ENCODE results near the gene MAGOH. TPM values are rescaled to one million over a fixed set of nuclear protein-coding genes. Genes with fewer than 3 reads are reported as not detected.

The MAGOH gene
- total and polyA plus RNA-seq, 10 of the 15 experiments (the other 5 are each of a cell fraction or from before 2014, with no cell fraction given), result 62.6 to 261 (median 89.8) TPM

DNA sequence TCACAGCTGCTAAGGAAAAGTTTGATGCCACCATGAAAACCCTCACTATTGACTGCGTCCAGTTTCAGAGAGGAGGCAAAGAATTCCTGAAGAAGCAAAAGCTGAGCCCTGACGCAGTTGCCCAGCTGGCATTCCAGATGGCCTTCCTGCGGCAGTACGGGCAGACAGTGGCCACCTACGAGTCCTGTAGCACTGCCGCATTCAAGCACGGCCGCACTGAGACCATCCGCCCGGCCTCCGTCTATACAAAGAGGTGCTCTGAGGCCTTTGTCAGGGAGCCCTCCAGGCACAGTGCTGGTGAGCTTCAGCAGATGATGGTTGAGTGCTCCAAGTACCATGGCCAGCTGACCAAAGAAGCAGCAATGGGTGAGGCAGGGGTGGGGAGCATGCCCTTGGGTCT is 27.4 kb downstream of the MAGOH start:
- BruUV-seq (replicated peaks), result no TSS peak
- DNase-seq (ENCODE audit: low read depth, low spot score) (no peak), ATAC-seq (no peak), FAIRE-seq (no peak)
- ChIA-PET RAD21 (ENCODE audit: unreplicated experiment) (interaction anchor here (0.6 kb wide), 1 partner anchor 180 kb away, joined by 3 read pairs; no protein-coding TSS in a partner anchor), POLR2A (no interaction called here), CTCF (no interaction called here), SMC1A (ENCODE audit: uncharacterized antibody, unreplicated experiment) (no interaction called here)
- peaks cover 8 to 27% of the 10 kb centered on the region in 2 experiments for H3K36me3 ChIP-seq (ENCODE audit: control insufficient read depth in 2 of 2, insufficient read depth in 2 of 2, low read length in 1 of 2)
- H3K9me3 ChIP-seq (replicated peaks; ENCODE audit: control insufficient read depth, insufficient read depth, low read length), result peaks cover 8% of the 10 kb centered on the region; the same call in 2 of the 3 replicates
- H3K27me3 ChIP-seq (replicated peaks in 1 of 2; ENCODE audit: control insufficient read depth in 2 of 2, insufficient read depth in 2 of 2, low read length in 1 of 2), result no peaks in the 10 kb centered on the region
- intact Hi-C loops (cut with micrococcal nuclease; ENCODE audit: unreplicated experiment) (no loop called here), in situ Hi-C loops (cut with MboI) (no loop called here)
- no peak overlapping the region for H3K27ac ChIP-seq (ENCODE audit: control insufficient read depth, insufficient read depth)
- no peaks in the 10 kb centered on the region for H3K79me2 ChIP-seq (ENCODE audit: control insufficient read depth, insufficient read depth, low read length)
- H2AFZ ChIP-seq (ENCODE audit: control insufficient read depth, low read depth, low read length), result no peak overlapping the region
- no peaks in the 10 kb centered on the region for H4K20me1 ChIP-seq (ENCODE audit: control insufficient read depth, insufficient read depth)
- H3K4me3 ChIP-seq, result no peak overlapping the region
- WGBS (ENCODE audit: insufficient coverage, insufficient replicate concordance, low lambda C conversion rate, missing lambda C conversion rate), result 95% methylated on average over 11 of the region's 11 CpGs
- H3K4me2 ChIP-seq (ENCODE audit: control insufficient read depth, insufficient read depth), result no peak overlapping the region
- no peaks in the 10 kb centered on the region for H3K4me1 ChIP-seq (ENCODE audit: control insufficient read depth, insufficient read depth, low read length)
- H3K9ac ChIP-seq (ENCODE audit: control insufficient read depth, insufficient read depth, low read length), result no peak overlapping the region
- TF ChIP-seq BCL11A (IDR thresholded peaks at IDR 0.05; ENCODE audit: low read depth, low read length), result no peak
- no peak for TF ChIP-seq YY1 (IDR thresholded peaks at IDR 0.05; ENCODE audit: low read depth, low read length)
- TF ChIP-seq GABPA (IDR thresholded peaks at IDR 0.05; ENCODE audit: low read depth), result no peak
- TF ChIP-seq, protein P1, sequence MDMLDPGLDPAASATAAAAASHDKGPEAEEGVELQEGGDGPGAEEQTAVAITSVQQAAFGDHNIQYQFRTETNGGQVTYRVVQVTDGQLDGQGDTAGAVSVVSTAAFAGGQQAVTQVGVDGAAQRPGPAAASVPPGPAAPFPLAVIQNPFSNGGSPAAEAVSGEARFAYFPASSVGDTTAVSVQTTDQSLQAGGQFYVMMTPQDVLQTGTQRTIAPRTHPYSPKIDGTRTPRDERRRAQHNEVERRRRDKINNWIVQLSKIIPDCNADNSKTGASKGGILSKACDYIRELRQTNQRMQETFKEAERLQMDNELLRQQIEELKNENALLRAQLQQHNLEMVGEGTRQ (IDR thresholded peaks at IDR 0.05; ENCODE audit: borderline replicate concordance, low read depth, low read length), result no peak
- TF ChIP-seq ESRRA (IDR thresholded peaks at IDR 0.05; ENCODE audit: low read length), result no peak
- TF ChIP-seq, protein P2, sequence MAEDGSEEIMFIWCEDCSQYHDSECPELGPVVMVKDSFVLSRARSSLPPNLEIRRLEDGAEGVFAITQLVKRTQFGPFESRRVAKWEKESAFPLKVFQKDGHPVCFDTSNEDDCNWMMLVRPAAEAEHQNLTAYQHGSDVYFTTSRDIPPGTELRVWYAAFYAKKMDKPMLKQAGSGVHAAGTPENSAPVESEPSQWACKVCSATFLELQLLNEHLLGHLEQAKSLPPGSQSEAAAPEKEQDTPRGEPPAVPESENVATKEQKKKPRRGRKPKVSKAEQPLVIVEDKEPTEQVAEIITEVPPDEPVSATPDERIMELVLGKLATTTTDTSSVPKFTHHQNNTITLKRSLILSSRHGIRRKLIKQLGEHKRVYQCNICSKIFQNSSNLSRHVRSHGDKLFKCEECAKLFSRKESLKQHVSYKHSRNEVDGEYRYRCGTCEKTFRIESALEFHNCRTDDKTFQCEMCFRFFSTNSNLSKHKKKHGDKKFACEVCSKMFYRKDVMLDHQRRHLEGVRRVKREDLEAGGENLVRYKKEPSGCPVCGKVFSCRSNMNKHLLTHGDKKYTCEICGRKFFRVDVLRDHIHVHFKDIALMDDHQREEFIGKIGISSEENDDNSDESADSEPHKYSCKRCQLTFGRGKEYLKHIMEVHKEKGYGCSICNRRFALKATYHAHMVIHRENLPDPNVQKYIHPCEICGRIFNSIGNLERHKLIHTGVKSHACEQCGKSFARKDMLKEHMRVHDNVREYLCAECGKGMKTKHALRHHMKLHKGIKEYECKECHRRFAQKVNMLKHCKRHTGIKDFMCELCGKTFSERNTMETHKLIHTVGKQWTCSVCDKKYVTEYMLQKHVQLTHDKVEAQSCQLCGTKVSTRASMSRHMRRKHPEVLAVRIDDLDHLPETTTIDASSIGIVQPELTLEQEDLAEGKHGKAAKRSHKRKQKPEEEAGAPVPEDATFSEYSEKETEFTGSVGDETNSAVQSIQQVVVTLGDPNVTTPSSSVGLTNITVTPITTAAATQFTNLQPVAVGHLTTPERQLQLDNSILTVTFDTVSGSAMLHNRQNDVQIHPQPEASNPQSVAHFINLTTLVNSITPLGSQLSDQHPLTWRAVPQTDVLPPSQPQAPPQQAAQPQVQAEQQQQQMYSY (CRISPR knock-in tag; IDR thresholded peaks at IDR 0.05), result no peak
- TF ChIP-seq JUND (IDR thresholded peaks at IDR 0.05; ENCODE audit: low read depth, low read length), result no peak
- no peak for TF ChIP-seq ZSCAN29 (IDR thresholded peaks at IDR 0.05)
- TF ChIP-seq, protein P3, sequence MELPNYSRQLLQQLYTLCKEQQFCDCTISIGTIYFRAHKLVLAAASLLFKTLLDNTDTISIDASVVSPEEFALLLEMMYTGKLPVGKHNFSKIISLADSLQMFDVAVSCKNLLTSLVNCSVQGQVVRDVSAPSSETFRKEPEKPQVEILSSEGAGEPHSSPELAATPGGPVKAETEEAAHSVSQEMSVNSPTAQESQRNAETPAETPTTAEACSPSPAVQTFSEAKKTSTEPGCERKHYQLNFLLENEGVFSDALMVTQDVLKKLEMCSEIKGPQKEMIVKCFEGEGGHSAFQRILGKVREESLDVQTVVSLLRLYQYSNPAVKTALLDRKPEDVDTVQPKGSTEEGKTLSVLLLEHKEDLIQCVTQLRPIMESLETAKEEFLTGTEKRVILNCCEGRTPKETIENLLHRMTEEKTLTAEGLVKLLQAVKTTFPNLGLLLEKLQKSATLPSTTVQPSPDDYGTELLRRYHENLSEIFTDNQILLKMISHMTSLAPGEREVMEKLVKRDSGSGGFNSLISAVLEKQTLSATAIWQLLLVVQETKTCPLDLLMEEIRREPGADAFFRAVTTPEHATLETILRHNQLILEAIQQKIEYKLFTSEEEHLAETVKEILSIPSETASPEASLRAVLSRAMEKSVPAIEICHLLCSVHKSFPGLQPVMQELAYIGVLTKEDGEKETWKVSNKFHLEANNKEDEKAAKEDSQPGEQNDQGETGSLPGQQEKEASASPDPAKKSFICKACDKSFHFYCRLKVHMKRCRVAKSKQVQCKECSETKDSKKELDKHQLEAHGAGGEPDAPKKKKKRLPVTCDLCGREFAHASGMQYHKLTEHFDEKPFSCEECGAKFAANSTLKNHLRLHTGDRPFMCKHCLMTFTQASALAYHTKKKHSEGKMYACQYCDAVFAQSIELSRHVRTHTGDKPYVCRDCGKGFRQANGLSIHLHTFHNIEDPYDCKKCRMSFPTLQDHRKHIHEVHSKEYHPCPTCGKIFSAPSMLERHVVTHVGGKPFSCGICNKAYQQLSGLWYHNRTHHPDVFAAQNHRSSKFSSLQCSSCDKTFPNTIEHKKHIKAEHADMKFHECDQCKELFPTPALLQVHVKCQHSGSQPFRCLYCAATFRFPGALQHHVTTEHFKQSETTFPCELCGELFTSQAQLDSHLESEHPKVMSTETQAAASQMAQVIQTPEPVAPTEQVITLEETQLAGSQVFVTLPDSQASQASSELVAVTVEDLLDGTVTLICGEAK (IDR thresholded peaks at IDR 0.05; ENCODE audit: borderline replicate concordance), result no peak
- TF ChIP-seq, protein P4, sequence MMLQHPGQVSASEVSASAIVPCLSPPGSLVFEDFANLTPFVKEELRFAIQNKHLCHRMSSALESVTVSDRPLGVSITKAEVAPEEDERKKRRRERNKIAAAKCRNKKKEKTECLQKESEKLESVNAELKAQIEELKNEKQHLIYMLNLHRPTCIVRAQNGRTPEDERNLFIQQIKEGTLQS (IDR thresholded peaks at IDR 0.05; ENCODE audit: borderline replicate concordance, extremely low read depth, low read depth, low read length), result no peak
- no peak for TF ChIP-seq POU2F2 (IDR thresholded peaks at IDR 0.05; ENCODE audit: borderline replicate concordance, low read depth, low read length)
- TF ChIP-seq, protein P5, sequence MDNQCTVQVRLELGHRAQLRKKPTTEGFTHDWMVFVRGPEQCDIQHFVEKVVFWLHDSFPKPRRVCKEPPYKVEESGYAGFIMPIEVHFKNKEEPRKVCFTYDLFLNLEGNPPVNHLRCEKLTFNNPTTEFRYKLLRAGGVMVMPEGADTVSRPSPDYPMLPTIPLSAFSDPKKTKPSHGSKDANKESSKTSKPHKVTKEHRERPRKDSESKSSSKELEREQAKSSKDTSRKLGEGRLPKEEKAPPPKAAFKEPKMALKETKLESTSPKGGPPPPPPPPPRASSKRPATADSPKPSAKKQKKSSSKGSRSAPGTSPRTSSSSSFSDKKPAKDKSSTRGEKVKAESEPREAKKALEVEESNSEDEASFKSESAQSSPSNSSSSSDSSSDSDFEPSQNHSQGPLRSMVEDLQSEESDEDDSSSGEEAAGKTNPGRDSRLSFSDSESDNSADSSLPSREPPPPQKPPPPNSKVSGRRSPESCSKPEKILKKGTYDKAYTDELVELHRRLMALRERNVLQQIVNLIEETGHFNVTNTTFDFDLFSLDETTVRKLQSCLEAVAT (IDR thresholded peaks at IDR 0.05), result no peak
- TF ChIP-seq MEF2A (IDR thresholded peaks at IDR 0.05; ENCODE audit: insufficient read depth, low read depth, low read length), result no peak
- no peak for TF ChIP-seq RB1 (IDR thresholded peaks at IDR 0.05; ENCODE audit: borderline replicate concordance)

Data from GM12878 (cell line).